OCI-LY7 (cell line): ENCODE data around the gene APOO. TPM values are rescaled to one million over a fixed set of nuclear protein-coding genes. Genes with fewer than 3 reads are reported as not detected.

Source experiments
- BruUV-seq: library from RNA; stranded (reverse); fragments of 400-500 nt; replicated peaks from 2 replicates; lab custom pipeline; 2021; lab: Mats Ljungman, UMichigan
- CTCF ChIA-PET: fragments of 300-600 bp; sonication (Branson Sonifier 250); formaldehyde crosslinking; loops from one replicate; lab custom pipeline; 2022; ENCODE audit warnings: antibody characterized with exemption; ENCODE audit not compliant: unreplicated experiment; lab: Charles Lee
- POLR2A ChIA-PET: fragments of 300-600 bp; sonication (Branson Sonifier 250); formaldehyde crosslinking; loops from one replicate; lab custom pipeline; 2022; ENCODE audit warnings: antibody characterized with exemption; lab: Charles Lee
- DNase-seq: peaks from one replicate; pipeline ENCODE4 v3.0.0-alpha.2; 2015; ENCODE audit warnings: low spot score
- H2AFZ ChIP-seq: fragments of 200-600 bp; sonication (generic), shearing (Covaris generic); 2 replicates; pipeline ENCODE4 v1.6.1; 2014; ENCODE audit warnings: mild to moderate bottlenecking, antibody characterized with exemption, low read length, moderate library complexity
- H3K27ac ChIP-seq: fragments of 200-600 bp; sonication (generic); 2 replicates; pipeline ENCODE4 v1.5.1; 2014; ENCODE audit warnings: mixed run types, low read depth, mild to moderate bottlenecking, moderate library complexity, low read length, inconsistent platforms; ENCODE audit not compliant: poor library complexity, severe bottlenecking
- H3K36me3 ChIP-seq: fragments of 200-600 bp; sonication (generic); 2 replicates; pipeline ENCODE4 v1.6.1; 2014; ENCODE audit warnings: mild to moderate bottlenecking, antibody characterized with exemption, low read length, moderate library complexity, mixed read lengths; ENCODE audit not compliant: insufficient read depth
- H3K4me1 ChIP-seq: fragments of 200-600 bp; sonication (generic); 2 replicates; pipeline ENCODE4 v1.5.1; 2014; ENCODE audit warnings: mild to moderate bottlenecking, low read length; ENCODE audit not compliant: insufficient read depth, poor library complexity, severe bottlenecking
- H3K4me2 ChIP-seq: fragments of 200-600 bp; sonication (generic); 2 replicates; pipeline ENCODE4 v1.6.1; 2014; ENCODE audit warnings: mild to moderate bottlenecking, low read length
- H3K4me3 ChIP-seq: fragments of 200-600 bp; sonication (generic); 2 replicates; pipeline ENCODE4 v1.5.1; 2014; ENCODE audit warnings: mild to moderate bottlenecking, low read depth, low read length; ENCODE audit not compliant: poor library complexity, severe bottlenecking
- H3K79me2 ChIP-seq: fragments of 200-600 bp; sonication (generic); 2 replicates; pipeline ENCODE4 v1.6.1; 2016; ENCODE audit warnings: low read depth, mild to moderate bottlenecking, low read length, moderate library complexity, mixed read lengths; ENCODE audit not compliant: insufficient read depth
- H3K9me2 ChIP-seq: fragments of 200-600 bp; sonication (generic); 2 replicates; pipeline ENCODE4 v1.6.1; 2016; ENCODE audit warnings: mild to moderate bottlenecking, low read length, mixed read lengths; ENCODE audit not compliant: insufficient read depth
- H3K9me3 ChIP-seq: fragments of 200-600 bp; sonication (generic); 2 replicates; pipeline ENCODE4 v1.6.1; 2014; ENCODE audit warnings: mild to moderate bottlenecking, mixed run types, low read length, mixed read lengths
- H4K20me1 ChIP-seq: fragments of 200-600 bp; sonication (generic); 2 replicates; pipeline ENCODE4 v1.6.1; 2014; ENCODE audit warnings: mild to moderate bottlenecking, antibody characterized with exemption, low read length, moderate library complexity, mixed read lengths; ENCODE audit not compliant: insufficient read depth
- EZH2phosphoT487 ChIP-seq: fragments of 200-600 bp; sonication (generic); IDR thresholded peaks from 2 replicates; pipeline ENCODE4 v1.6.1; 2018; ENCODE audit warnings: low read depth, borderline replicate concordance, mild to moderate bottlenecking, mixed run types, antibody characterized with exemption, low read length, moderate library complexity, mixed read lengths
- intact Hi-C: fragments of 100-400 bp; cut with micrococcal nuclease; formaldehyde crosslinking; loops from one replicate; pipeline ENCODE4 v1.10.0; 2022; ENCODE audit not compliant: unreplicated experiment
- total RNA-seq, 2 experiments: library from RNA; depleted of rRNA in 1 of 2; stranded (reverse); fragments of >200 nt in 1 of 2; shearing (Covaris generic) in 1 of 2; gene quantifications; 2 replicates each; pipeline ENCODE4 v1.2.3, GENCODE V29; 2014 to 2022
- TF ChIP-seq, protein P1 (sequence below): fragments of 200-600 bp; sonication (generic); conservative IDR thresholded peaks from 2 replicates; pipeline ENCODE4 v1.5.1; 2014; ENCODE audit warnings: mild to moderate bottlenecking, antibody characterized with exemption, low read length, moderate library complexity, mixed read lengths

APOO gene
- total RNA-seq, 2 experiments from 2014 or later = 17.5 to 18.1 TPM

DNA sequence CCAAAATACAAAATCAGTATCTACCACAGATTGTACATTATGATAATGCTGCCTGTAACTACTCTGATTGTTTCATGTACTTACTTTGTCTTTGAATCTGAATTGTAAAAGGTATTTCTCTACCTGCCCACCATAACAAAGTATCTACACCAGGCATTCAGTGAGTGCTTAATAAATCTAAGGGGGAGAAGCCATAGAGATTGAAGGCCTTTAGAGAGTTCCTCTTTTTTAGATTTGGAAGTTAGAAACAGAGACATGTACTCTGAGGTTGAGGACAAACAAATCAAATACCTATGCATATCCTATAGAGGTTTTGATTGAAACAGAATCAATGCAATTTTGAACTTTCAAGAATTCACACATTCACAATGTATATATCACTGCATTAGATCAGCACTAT is 82.1 kb downstream of the APOO start:
- Histone ChIP-seq H3K4me1 (no peaks in the 10 kb centered on the region), H2AFZ (no peak overlapping the region), H3K9me2 (no peaks in the 10 kb centered on the region), H4K20me1 (no peaks in the 10 kb centered on the region), H3K4me2 (no peak overlapping the region), H3K36me3 (no peaks in the 10 kb centered on the region), H3K4me3 (no peak overlapping the region), H3K27ac (no peak overlapping the region), H3K79me2 (no peaks in the 10 kb centered on the region), H3K9me3 (no peaks in the 10 kb centered on the region)
- DNase-seq = no peak
- POLR2A ChIA-PET = no interaction called here
- intact Hi-C loops = no loop called here
- CTCF ChIA-PET = no interaction called here
- BruUV-seq = no TSS peak
- TF ChIP-seq, protein P1, sequence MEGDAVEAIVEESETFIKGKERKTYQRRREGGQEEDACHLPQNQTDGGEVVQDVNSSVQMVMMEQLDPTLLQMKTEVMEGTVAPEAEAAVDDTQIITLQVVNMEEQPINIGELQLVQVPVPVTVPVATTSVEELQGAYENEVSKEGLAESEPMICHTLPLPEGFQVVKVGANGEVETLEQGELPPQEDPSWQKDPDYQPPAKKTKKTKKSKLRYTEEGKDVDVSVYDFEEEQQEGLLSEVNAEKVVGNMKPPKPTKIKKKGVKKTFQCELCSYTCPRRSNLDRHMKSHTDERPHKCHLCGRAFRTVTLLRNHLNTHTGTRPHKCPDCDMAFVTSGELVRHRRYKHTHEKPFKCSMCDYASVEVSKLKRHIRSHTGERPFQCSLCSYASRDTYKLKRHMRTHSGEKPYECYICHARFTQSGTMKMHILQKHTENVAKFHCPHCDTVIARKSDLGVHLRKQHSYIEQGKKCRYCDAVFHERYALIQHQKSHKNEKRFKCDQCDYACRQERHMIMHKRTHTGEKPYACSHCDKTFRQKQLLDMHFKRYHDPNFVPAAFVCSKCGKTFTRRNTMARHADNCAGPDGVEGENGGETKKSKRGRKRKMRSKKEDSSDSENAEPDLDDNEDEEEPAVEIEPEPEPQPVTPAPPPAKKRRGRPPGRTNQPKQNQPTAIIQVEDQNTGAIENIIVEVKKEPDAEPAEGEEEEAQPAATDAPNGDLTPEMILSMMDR = no peak
- no peak for TF ChIP-seq EZH2phosphoT487

DNA sequence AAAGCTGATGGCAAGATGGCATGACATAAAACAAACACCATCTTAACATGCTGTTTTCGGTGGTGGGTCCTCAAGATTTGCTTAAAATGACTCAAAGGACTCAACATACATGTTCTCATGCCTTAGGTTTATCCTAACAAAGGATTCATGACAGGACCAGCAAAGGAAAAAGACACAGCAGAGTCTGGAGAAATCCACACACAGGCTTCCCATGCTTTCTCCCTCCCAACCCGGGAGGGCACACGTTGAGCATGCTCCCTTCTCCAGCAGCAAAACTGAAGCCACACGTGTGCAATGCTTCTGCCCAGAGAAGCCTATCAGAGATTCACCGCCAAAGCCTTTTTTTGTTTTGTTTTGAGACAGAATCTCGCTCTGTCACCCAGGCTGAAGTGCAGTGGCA is 84.9 kb downstream of the APOO start:
- H3K79me2 ChIP-seq = no peaks in the 10 kb centered on the region
- no peaks in the 10 kb centered on the region for H3K4me1 ChIP-seq
- H3K4me3 ChIP-seq = no peak overlapping the region
- no peaks in the 10 kb centered on the region for H3K36me3 ChIP-seq
- intact Hi-C loops = no loop called here
- ChIA-PET POLR2A (interaction anchor here (0.6 to 1.2 kb wide), 2 partner anchors 9 to 1235 kb away, joined by 4 read pairs; no protein-coding TSS in a partner anchor), CTCF (no interaction called here)
- no peaks in the 10 kb centered on the region for H4K20me1 ChIP-seq
- H3K27ac ChIP-seq = no peak overlapping the region
- H3K9me3 ChIP-seq = no peaks in the 10 kb centered on the region
- DNase-seq = no peak
- no peak overlapping the region for H2AFZ ChIP-seq
- no TSS peak for BruUV-seq
- no peak for TF ChIP-seq EZH2phosphoT487
- TF ChIP-seq, protein P1 = no peak
- no peaks in the 10 kb centered on the region for H3K9me2 ChIP-seq
- H3K4me2 ChIP-seq = no peak overlapping the region

DNA sequence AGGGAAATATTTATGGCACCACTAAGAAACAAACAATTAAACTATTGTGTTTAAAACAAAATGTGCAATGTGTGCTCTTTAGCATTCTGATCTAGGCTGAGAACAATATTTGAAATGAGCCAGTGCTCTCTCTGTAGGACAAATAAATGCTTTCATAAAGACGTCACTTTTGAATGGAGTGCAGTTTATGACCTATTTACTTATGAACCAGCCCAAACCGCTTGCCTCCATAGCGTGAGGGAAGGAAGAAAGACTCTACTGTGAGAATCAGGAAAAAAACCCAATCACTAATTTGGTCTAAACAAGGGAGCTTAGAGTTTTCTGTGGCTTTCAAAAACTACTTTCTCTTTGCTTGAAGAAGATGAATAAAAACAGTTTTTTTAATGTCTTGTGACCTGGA is 85.3 kb downstream of the APOO start:
- Histone ChIP-seq H3K4me2 (no peak overlapping the region), H3K4me1 (peaks cover 3% of the 10 kb centered on the region), H3K4me3 (no peak overlapping the region), H3K9me2 (no peaks in the 10 kb centered on the region), H4K20me1 (no peaks in the 10 kb centered on the region), H3K9me3 (no peaks in the 10 kb centered on the region), H3K79me2 (no peaks in the 10 kb centered on the region), H3K36me3 (no peaks in the 10 kb centered on the region), H3K27ac (no peak overlapping the region), H2AFZ (no peak overlapping the region)
- ChIA-PET CTCF (no interaction called here), POLR2A (interaction anchor here (0.6 to 1.2 kb wide), 3 partner anchors 8 to 1235 kb away, joined by 4 to 6 read pairs (median 4); no protein-coding TSS in a partner anchor)
- TF ChIP-seq, protein P1 = no peak
- no peak for DNase-seq
- BruUV-seq = no TSS peak
- intact Hi-C loops = no loop called here
